Neural crest cell (in vitro differentiated cells): ENCODE measurements around the gene PHLDA2. TPM values are rescaled to one million over a fixed set of nuclear protein-coding genes. Genes with fewer than 3 reads are reported as not detected.

Experiments
- DNase-seq: peaks from one replicate; pipeline ENCODE4 v3.0.0; 2021; ENCODE audit warnings: low read depth, mixed read lengths, low spot score
- H3K27ac Mint-ChIP-seq: one replicate; pipeline ENCODE4 v1.8.0; 2021; ENCODE audit warnings: mild to moderate bottlenecking, mixed read lengths; ENCODE audit not compliant: unreplicated experiment
- H3K27me3 Mint-ChIP-seq: 2 replicates; pipeline ENCODE4 v1.8.0; 2021; ENCODE audit warnings: low read depth, mild to moderate bottlenecking, mixed read lengths
- H3K36me3 Mint-ChIP-seq: 2 replicates; pipeline ENCODE4 v1.8.0; 2021; ENCODE audit warnings: low read depth, mild to moderate bottlenecking, mixed read lengths
- H3K4me1 Mint-ChIP-seq: 2 replicates; pipeline ENCODE4 v1.8.0; 2021; ENCODE audit warnings: mixed read lengths
- H3K4me3 Mint-ChIP-seq: one replicate; pipeline ENCODE4 v1.8.0; 2021; ENCODE audit warnings: mild to moderate bottlenecking, mixed read lengths
- H3K9me3 Mint-ChIP-seq: 2 replicates; pipeline ENCODE4 v1.8.0; 2021; ENCODE audit warnings: mixed read lengths
- CTCF ChIP-seq: fragments of 200-600 bp; sonication (generic); conservative IDR thresholded peaks from 2 replicates; pipeline ENCODE4 v1.5.0; 2021; ENCODE audit warnings: antibody characterized with exemption, mild to moderate bottlenecking
- long read RNA-seq: library from polyadenylated mRNA; unstranded; transcript quantifications from one replicate; pipeline ENCODE4 v2.0.0, GENCODE V29; 2020
- total RNA-seq: library from RNA; stranded (reverse); gene quantifications from 2 replicates; pipeline ENCODE4 v1.2.1, GENCODE V29; 2021

The PHLDA2 gene
- total RNA-seq: 1.1 and 1.6 TPM in 2 replicates
- long read RNA-seq: 0 reads

GRCh38 chr11:2928605-2929530 lies at the start of gene PHLDA2:
Gene PHLDA2 (minus strand): TSS chr11:2929420. CDS start chr11:2929364, 56 bp downstream.
- no peak within 1 kb of the TSS for H3K27ac Mint-ChIP-seq
- H3K36me3 Mint-ChIP-seq: no peaks in the 10 kb centered on the region
- peak within 1 kb of the TSS; percentile 84 for H3K4me3 Mint-ChIP-seq
- no peak for DNase-seq
- H3K27me3 Mint-ChIP-seq: peaks cover 54% of the 10 kb centered on the region
- peaks cover 15% of the 10 kb centered on the region for H3K4me1 Mint-ChIP-seq
- TF ChIP-seq CTCF: peak; percentile 13
- no peaks in the 10 kb centered on the region for H3K9me3 Mint-ChIP-seq

- H3K27ac Mint-ChIP-seq: no peak overlapping the region
- no peak for DNase-seq
- H3K9me3 Mint-ChIP-seq: no peaks in the 10 kb centered on the region
- no peak overlapping the region for H3K4me3 Mint-ChIP-seq
- H3K27me3 Mint-ChIP-seq: no peaks in the 10 kb centered on the region
- TF ChIP-seq CTCF: no peak
- H3K4me1 Mint-ChIP-seq: peaks cover 6% of the 10 kb centered on the region
- H3K36me3 Mint-ChIP-seq: peaks cover 13% of the 10 kb centered on the region
Measured at GRCh38 chr11:2977113-2977512, 47.9 kb upstream of the PHLDA2 start.

- H3K9me3 Mint-ChIP-seq: no peaks in the 10 kb centered on the region
- H3K4me1 Mint-ChIP-seq: no peaks in the 10 kb centered on the region
- H3K36me3 Mint-ChIP-seq: peaks cover 13% of the 10 kb centered on the region
- H3K27ac Mint-ChIP-seq: no peak overlapping the region
- TF ChIP-seq CTCF: no peak
- H3K4me3 Mint-ChIP-seq: no peak overlapping the region
- no peaks in the 10 kb centered on the region for H3K27me3 Mint-ChIP-seq
- DNase-seq: no peak
Measured at GRCh38 chr11:2976294-2977063, 47.3 kb upstream of the PHLDA2 start.

GRCh38 chr11:2975594-2975993 lies 46.4 kb upstream of the PHLDA2 start:
- Mint-ChIP-seq H3K27me3 (no peaks in the 10 kb centered on the region), H3K9me3 (no peaks in the 10 kb centered on the region), H3K4me1 (no peaks in the 10 kb centered on the region), H3K36me3 (peaks cover 13% of the 10 kb centered on the region), H3K27ac (no peak overlapping the region), H3K4me3 (no peak overlapping the region)
- TF ChIP-seq CTCF: peak; percentile 58
- no peak for DNase-seq

GRCh38 chr11:2974272-2974671 lies 45.1 kb upstream of the PHLDA2 start:
- H3K36me3 Mint-ChIP-seq: peaks cover 24% of the 10 kb centered on the region
- no peak overlapping the region for H3K4me3 Mint-ChIP-seq
- no peaks in the 10 kb centered on the region for H3K9me3 Mint-ChIP-seq
- H3K4me1 Mint-ChIP-seq: no peaks in the 10 kb centered on the region
- H3K27me3 Mint-ChIP-seq: no peaks in the 10 kb centered on the region
- no peak for DNase-seq
- H3K27ac Mint-ChIP-seq: no peak overlapping the region
- TF ChIP-seq CTCF: no peak
